ENCODE data around the gene KIAA1958. TPM values are rescaled to one million over a fixed set of nuclear protein-coding genes. Genes with fewer than 3 reads are reported as not detected.
"Not testable (repeated sequence)": the region's sequence is repeated elsewhere in the genome, so short reads cannot be mapped to it uniquely, and the experiment has no call there.

Gene KIAA1958
- total RNA-seq, 3 donors from 2014 or later = 7.4 to 12.7 (median 9.3) TPM

DNA sequence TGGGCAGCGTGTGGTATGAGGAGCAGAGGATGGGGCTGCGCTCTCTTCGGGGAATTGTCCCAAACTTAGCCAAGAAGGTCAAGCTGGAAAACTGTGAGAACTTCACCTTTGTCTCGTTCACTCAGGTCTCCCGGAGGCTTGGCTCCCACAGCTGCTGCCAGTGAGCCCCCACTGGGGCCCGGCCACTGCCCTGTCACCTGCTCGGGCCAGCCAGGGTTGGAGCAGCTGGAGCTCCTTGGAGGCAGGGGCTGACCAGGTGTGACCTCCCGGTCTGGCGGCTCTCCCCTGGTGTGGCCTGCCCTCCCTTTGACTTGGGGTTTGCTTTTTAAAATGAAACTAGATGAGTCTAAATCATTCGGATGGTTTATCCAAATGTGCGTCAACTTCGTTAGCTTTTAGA lies 173.3 kb downstream of the KIAA1958 start:
- no peak overlapping the region for H3K4me3 ChIP-seq
- no peaks in the 10 kb centered on the region for H3K4me1 ChIP-seq (ENCODE audit: low read depth)
- TF ChIP-seq, protein P1, sequence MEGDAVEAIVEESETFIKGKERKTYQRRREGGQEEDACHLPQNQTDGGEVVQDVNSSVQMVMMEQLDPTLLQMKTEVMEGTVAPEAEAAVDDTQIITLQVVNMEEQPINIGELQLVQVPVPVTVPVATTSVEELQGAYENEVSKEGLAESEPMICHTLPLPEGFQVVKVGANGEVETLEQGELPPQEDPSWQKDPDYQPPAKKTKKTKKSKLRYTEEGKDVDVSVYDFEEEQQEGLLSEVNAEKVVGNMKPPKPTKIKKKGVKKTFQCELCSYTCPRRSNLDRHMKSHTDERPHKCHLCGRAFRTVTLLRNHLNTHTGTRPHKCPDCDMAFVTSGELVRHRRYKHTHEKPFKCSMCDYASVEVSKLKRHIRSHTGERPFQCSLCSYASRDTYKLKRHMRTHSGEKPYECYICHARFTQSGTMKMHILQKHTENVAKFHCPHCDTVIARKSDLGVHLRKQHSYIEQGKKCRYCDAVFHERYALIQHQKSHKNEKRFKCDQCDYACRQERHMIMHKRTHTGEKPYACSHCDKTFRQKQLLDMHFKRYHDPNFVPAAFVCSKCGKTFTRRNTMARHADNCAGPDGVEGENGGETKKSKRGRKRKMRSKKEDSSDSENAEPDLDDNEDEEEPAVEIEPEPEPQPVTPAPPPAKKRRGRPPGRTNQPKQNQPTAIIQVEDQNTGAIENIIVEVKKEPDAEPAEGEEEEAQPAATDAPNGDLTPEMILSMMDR (IDR thresholded peaks at IDR 0.05) = no peak
- intact Hi-C loops (cut with DNase I, micrococcal nuclease) = no loop called here
- no peaks in the 10 kb centered on the region for H3K9me3 ChIP-seq
- DNase-seq (no peak), ATAC-seq (no peak)
- no peaks in the 10 kb centered on the region for H3K36me3 ChIP-seq (ENCODE audit: low read depth)

DNA sequence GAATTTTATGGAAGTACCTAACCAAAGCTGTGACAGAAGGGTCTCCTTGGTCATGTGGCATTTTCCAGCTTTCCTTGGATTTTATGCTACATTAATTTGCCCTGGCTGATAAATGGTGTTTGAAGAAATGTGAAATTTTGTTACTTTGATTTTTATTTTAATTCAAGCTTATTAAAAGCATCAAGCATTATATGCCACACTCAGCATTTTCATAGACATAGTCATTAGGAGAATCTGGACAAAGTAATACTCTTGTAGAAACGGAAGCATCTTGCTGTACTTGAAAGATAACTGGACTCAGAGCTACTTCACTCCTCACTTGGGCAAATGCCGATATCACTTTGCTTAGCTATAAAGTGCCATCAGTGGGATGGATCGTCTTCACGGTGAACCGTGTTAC lies 177.1 kb downstream of the KIAA1958 start:
- DNase-seq (no peak), ATAC-seq (no peak)
- Histone ChIP-seq H3K4me1 (ENCODE audit: low read depth) (no peaks in the 10 kb centered on the region), H3K4me3 (no peak overlapping the region), H3K36me3 (ENCODE audit: low read depth) (no peaks in the 10 kb centered on the region), H3K9me3 (no peaks in the 10 kb centered on the region)
- TF ChIP-seq, protein P1 (IDR thresholded peaks at IDR 0.05) = no peak
- intact Hi-C loops (cut with DNase I, micrococcal nuclease) = no loop called here

DNA sequence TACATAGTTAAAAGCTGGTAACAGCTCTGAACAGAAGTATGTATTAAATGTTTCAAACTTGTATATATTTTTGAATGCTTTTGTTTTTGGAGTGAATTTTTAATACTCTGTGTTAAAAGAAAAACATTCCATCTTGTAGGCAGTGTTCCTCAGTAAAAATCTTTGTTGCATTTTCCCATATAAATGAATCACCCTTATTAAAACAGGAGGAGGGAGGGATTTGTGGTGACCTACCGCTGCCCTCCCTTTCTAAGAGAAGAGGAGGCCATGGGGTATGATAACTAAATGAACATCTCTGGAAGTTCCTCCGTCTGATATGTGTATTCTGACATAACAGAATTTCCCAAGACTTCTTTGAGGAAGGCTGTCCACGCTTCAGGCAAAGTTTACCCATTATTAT lies 177.9 kb downstream of the KIAA1958 start:
- Histone ChIP-seq H3K9me3 (no peaks in the 10 kb centered on the region), H3K4me3 (no peak overlapping the region), H3K4me1 (ENCODE audit: low read depth) (no peaks in the 10 kb centered on the region), H3K36me3 (ENCODE audit: low read depth) (no peaks in the 10 kb centered on the region)
- TF ChIP-seq, protein P1 (IDR thresholded peaks at IDR 0.05) = no peak
- no peak for DNase-seq
- no peak for ATAC-seq
- intact Hi-C loops (cut with DNase I, micrococcal nuclease) = no loop called here

DNA sequence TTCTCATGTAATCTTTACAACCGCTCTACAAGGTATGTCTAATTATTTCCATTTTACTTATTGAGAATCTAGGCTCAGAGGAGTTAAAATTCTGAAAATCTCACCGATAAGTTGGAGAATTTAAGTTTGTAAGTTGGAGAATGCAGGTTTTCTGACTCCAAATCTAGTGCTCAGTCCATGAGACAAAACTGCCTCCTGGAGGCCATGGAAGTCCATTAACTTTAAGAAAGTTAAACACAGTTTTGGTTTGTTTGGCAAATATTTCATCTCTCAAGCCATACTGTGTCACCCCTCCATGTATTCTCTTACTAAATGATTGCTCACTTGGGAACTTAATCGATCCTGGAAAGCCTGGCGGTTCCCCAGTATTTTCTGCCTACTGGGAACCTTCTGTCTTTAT lies 178.7 kb downstream of the KIAA1958 start:
- Histone ChIP-seq H3K4me1 (ENCODE audit: low read depth) (no peaks in the 10 kb centered on the region), H3K9me3 (no peaks in the 10 kb centered on the region), H3K4me3 (no peak overlapping the region), H3K36me3 (ENCODE audit: low read depth) (no peaks in the 10 kb centered on the region)
- intact Hi-C loops (cut with DNase I, micrococcal nuclease) = no loop called here
- DNase-seq = no peak
- ATAC-seq = no peak
- TF ChIP-seq, protein P1 (IDR thresholded peaks at IDR 0.05) = no peak

DNA sequence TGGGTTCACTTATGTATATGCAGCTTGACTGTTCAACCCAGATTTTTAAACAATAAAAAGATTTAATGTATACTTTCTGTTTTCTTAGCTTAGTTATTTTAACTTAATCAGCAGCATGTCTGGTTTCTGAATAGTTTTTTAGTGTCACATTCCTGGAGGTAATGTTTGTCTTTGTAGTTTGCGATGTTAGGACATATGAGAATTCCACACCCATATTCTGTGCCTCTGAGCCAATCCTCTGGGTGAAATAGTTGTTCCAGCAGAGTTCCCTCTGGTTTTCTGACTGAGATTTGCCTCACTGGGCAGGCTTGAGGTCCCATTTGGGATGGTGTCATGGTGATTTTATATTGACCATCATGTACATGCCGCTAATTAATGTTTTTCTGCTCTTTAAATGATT lies 182.7 kb downstream of the KIAA1958 start:
- intact Hi-C loops (cut with DNase I, micrococcal nuclease) = no loop called here
- no peaks in the 10 kb centered on the region for H3K4me1 ChIP-seq (ENCODE audit: low read depth)
- no peaks in the 10 kb centered on the region for H3K36me3 ChIP-seq (ENCODE audit: low read depth)
- DNase-seq (no peak), ATAC-seq (no peak)
- no peaks in the 10 kb centered on the region for H3K9me3 ChIP-seq
- no peak overlapping the region for H3K4me3 ChIP-seq
- TF ChIP-seq, protein P1 (IDR thresholded peaks at IDR 0.05) = no peak

DNA sequence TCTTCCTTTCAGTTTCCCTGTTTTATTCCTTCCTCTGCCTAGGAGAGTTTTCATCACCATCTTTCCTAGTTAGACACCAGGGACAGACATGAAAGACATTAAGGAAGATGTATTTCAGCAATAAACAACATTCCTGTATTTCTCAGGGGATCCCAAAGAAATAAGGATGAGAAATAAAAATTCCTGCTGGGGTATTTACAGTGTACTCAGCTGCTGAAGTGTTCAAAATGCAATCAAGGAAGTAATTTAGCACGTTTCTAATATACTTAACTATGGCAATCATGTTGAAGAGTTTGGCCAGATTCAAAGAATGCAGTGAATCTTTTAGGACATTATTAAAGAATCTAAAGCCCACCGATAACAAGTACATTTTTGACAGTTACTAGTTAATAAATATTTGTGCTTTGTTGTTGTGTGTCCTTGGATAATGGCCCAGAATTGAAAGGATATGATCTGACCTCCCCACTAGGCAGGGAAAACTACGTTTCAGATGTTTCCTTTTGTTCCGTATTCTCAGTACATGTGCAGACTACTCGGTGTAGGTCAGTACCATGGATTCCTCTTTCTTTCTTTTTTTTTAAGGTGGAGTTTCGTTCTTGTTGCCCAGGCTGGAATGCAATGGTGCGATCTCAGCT lies 184.5 kb downstream of the KIAA1958 start:
- TF ChIP-seq, protein P1 (IDR thresholded peaks at IDR 0.05) = no peak
- no peaks in the 10 kb centered on the region for H3K4me1 ChIP-seq (ENCODE audit: low read depth)

DNA sequence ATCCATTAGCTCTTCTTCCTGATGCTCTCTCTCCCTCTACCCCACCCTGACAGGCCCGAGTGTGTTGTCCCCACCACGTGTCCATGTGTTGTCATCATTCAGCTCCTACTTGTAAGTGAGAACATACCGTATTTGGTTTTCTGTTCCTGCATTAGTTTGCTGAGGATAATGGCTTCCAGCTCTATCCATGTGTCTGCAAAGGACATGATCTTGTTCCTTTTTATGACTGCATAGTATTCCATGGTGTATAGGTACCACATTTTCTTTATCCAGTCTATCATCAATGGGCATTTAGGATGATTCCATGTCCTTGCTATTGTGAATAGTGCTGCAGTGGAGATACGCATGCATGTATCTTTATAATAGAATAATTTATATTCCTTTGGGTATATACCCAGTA lies 186.6 kb downstream of the KIAA1958 start:
- H3K36me3 ChIP-seq (ENCODE audit: low read depth); ATAC-seq; H3K9me3 ChIP-seq; intact Hi-C loops (cut with DNase I, micrococcal nuclease); DNase-seq; H3K4me3 ChIP-seq; H3K4me1 ChIP-seq (ENCODE audit: low read depth): not testable (repeated sequence)

More for the DNA sequence above, 184.5 kb downstream of the KIAA1958 start:
- Histone ChIP-seq H3K4me3 (no peak overlapping the region), H3K9me3 (no peaks in the 10 kb centered on the region), H3K36me3 (ENCODE audit: low read depth) (no peaks in the 10 kb centered on the region)
- DNase-seq (no peak), ATAC-seq (no peak)
- intact Hi-C loops (cut with DNase I, micrococcal nuclease) = no loop called here
